Measurements from ENCODE around the gene ADCY3. TPM values are rescaled to one million over a fixed set of nuclear protein-coding genes. Genes with fewer than 3 reads are reported as not detected.

Gene ADCY3
- total and polyA plus RNA-seq, 7 donors = 9.2 to 15.2 (median 12.1) TPM

DNA sequence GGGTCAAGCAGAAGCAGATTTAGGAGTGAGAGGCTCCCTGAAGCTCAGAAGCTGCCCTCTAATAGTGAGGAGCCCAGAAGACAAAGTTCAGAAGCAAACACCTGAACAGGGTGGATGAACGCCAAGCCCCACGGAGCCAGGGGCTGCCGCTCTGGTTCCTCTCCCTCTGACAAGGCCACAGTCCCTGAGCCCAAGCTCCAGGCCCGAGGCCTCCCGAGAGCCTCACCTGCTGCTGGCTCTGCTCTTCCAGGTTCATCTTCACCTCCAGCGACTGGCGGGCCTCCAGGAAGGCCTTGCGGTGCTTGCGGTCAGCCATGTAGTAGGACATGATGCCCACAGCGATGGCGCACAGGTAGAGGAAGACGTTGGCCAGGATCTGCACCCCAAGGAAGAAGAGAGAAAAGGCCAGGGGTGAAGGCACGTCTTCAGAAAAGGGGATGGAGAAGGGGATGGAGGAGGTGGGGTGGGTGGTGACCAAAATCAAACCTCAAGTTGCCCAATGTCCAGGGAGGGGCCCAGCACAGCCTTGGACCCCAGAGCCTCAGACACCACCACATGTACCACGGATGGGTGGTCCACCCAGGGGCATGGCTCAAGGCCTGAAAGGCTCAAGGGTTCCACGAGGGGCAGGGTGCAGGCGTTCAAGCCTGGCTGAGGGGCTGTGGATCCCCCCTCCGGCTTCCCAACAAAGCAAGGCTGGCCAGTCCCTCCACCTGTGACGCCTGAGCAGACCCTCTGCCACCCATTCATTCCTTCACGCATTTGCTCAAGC, 47.5 kb downstream of the ADCY3 start:
- Histone ChIP-seq H3K4me3 (no peak overlapping the region), H3K27me3 (ENCODE audit: insufficient read depth in 3 of 3, low read length in 2 of 3) (no peaks in the 10 kb centered on the region), H3K4me1 (no peaks in the 10 kb centered on the region), H3K27ac (peak overlapping the region; percentile 60), H3K36me3 (ENCODE audit: insufficient read depth in 1 of 2, low read depth in 1 of 2) (no peaks in the 10 kb centered on the region), H3K9me3 (no peaks in the 10 kb centered on the region)
- 95 to 97% (median 96%) methylated on average over 19 of the region's 19 CpGs for WGBS, 3 donors
- TF ChIP-seq, protein P1, sequence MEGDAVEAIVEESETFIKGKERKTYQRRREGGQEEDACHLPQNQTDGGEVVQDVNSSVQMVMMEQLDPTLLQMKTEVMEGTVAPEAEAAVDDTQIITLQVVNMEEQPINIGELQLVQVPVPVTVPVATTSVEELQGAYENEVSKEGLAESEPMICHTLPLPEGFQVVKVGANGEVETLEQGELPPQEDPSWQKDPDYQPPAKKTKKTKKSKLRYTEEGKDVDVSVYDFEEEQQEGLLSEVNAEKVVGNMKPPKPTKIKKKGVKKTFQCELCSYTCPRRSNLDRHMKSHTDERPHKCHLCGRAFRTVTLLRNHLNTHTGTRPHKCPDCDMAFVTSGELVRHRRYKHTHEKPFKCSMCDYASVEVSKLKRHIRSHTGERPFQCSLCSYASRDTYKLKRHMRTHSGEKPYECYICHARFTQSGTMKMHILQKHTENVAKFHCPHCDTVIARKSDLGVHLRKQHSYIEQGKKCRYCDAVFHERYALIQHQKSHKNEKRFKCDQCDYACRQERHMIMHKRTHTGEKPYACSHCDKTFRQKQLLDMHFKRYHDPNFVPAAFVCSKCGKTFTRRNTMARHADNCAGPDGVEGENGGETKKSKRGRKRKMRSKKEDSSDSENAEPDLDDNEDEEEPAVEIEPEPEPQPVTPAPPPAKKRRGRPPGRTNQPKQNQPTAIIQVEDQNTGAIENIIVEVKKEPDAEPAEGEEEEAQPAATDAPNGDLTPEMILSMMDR (IDR thresholded peaks at IDR 0.05) = no peak
- intact Hi-C loops (cut with DNase I) = loop anchor here in 1 of 2 donors (5.0 kb wide), 1 partner anchor 45 kb away; no protein-coding TSS in a partner anchor
- ATAC-seq (peak in 1 of 4 donors; percentile 15), DNase-seq (no peak)

GRCh38 chr2:24871852-24872333, 48.1 kb downstream of the ADCY3 start:
- WGBS, 3 donors = 70 to 75% (median 75%) methylated on average over 12 of the region's 12 CpGs
- Histone ChIP-seq H3K27me3 (ENCODE audit: insufficient read depth in 3 of 3, low read length in 2 of 3) (no peaks in the 10 kb centered on the region), H3K27ac (no peak overlapping the region), H3K9me3 (no peaks in the 10 kb centered on the region), H3K36me3 (ENCODE audit: insufficient read depth in 1 of 2, low read depth in 1 of 2) (no peaks in the 10 kb centered on the region), H3K4me3 (no peak overlapping the region), H3K4me1 (no peaks in the 10 kb centered on the region)
- intact Hi-C loops (cut with DNase I) = loop anchor here in 1 of 2 donors (5.0 kb wide), 1 partner anchor 45 kb away; no protein-coding TSS in a partner anchor
- TF ChIP-seq, protein P1 (IDR thresholded peaks at IDR 0.05) = no peak
- DNase-seq = no peak
- ATAC-seq = no peak

GRCh38 chr2:24870891-24871705, 48.9 kb downstream of the ADCY3 start:
- TF ChIP-seq, protein P1 (IDR thresholded peaks at IDR 0.05) = no peak
- 84 to 89% (median 87%) methylated on average over 16 of the region's 16 CpGs for WGBS, 3 donors
- Histone ChIP-seq H3K36me3 (ENCODE audit: insufficient read depth in 1 of 2, low read depth in 1 of 2) (no peaks in the 10 kb centered on the region), H3K4me1 (no peaks in the 10 kb centered on the region), H3K27me3 (ENCODE audit: insufficient read depth in 3 of 3, low read length in 2 of 3) (no peaks in the 10 kb centered on the region), H3K9me3 (no peaks in the 10 kb centered on the region), H3K27ac (peak overlapping the region; percentile 37), H3K4me3 (no peak overlapping the region)
- ATAC-seq (no peak), DNase-seq (no peak)
- intact Hi-C loops (cut with DNase I) = loop anchor here in 1 of 2 donors (5.0 kb wide), 1 partner anchor 46 kb away; no protein-coding TSS in a partner anchor

- H3K27me3 ChIP-seq (ENCODE audit: insufficient read depth in 3 of 3, low read length in 2 of 3) = no peaks in the 10 kb centered on the region
- DNase-seq (no peak), ATAC-seq (no peak)
- H3K4me3 ChIP-seq = no peak overlapping the region
- H3K27ac ChIP-seq = no peak overlapping the region
- H3K4me1 ChIP-seq = no peaks in the 10 kb centered on the region
- intact Hi-C loops (cut with DNase I) = loop anchor here in 1 of 2 donors (5.0 kb wide), 1 partner anchor 47 kb away; no protein-coding TSS in a partner anchor
- WGBS, 3 donors = 96 to 98% (median 98%) methylated on average over 5 of the region's 5 CpGs
- TF ChIP-seq, protein P1 (IDR thresholded peaks at IDR 0.05) = no peak
- H3K36me3 ChIP-seq (ENCODE audit: insufficient read depth in 1 of 2, low read depth in 1 of 2) = no peaks in the 10 kb centered on the region
- no peaks in the 10 kb centered on the region for H3K9me3 ChIP-seq
Measured at GRCh38 chr2:24870440-24870839, 49.6 kb downstream of the ADCY3 start.

Measured in psoas muscle (tissue), 8 donors.